ENCODE measurements around the gene RAB11FIP2.
A peak's percentile ranks its signal among the peaks of the same experiment; 100 is the strongest.

RAB11FIP2 gene

GRCh38 chr10:118046395-118047156 is at the start of gene RAB11FIP2:
Gene RAB11FIP2, minus strand, starts transcription at chr10:118046941. Its CDS starts 778 bp downstream, at chr10:118046163.
- H3K9me2 ChIP-seq (replicated peaks; ENCODE audit: control insufficient read depth, low read length): no peaks in the 10 kb centered on the region
- peak within 1 kb of the TSS; percentile 95 for H3K4me3 ChIP-seq (ENCODE audit: low read length)
- no peaks in the 10 kb centered on the region for H3F3A ChIP-seq (ENCODE audit: control insufficient read depth, insufficient read depth)
- peaks cover under 1% of the 10 kb centered on the region; the same call in 1 of the 2 replicates for H3K36me3 ChIP-seq (ENCODE audit: control insufficient read depth, low read length)
- peak within 1 kb of the TSS; percentile 69 for H3K4me2 ChIP-seq (ENCODE audit: low read length)
- H3K79me2 ChIP-seq (ENCODE audit: control insufficient read depth, low read length): peaks cover 48% of the 10 kb centered on the region
- H3K27me3 ChIP-seq (ENCODE audit: control insufficient read depth, low read length): no peaks in the 10 kb centered on the region
- H3K27ac ChIP-seq (ENCODE audit: low read depth, low read length): peak within 1 kb of the TSS; percentile 54
- no peaks in the 10 kb centered on the region for H4K20me1 ChIP-seq (ENCODE audit: control insufficient read depth, insufficient read depth, low read depth, low read length)
- TF ChIP-seq EZH2phosphoT487 (IDR thresholded peaks at IDR 0.05; ENCODE audit: borderline replicate concordance, low read length) (no peak), CTCF (IDR thresholded peaks at IDR 0.05; ENCODE audit: low read depth, low read length, poor library complexity, severe bottlenecking) (peak; percentile 33)
- H3K9me3 ChIP-seq (ENCODE audit: control insufficient read depth, insufficient read depth, low read length): no peaks in the 10 kb centered on the region
- peaks cover 37% of the 10 kb centered on the region for H3K4me1 ChIP-seq (ENCODE audit: control insufficient read depth, low read length)

GRCh38 chr10:118096022-118096421 is 49.3 kb upstream of the RAB11FIP2 start:
- H3K79me2 ChIP-seq (ENCODE audit: control insufficient read depth, low read length): no peaks in the 10 kb centered on the region
- H3K9me2 ChIP-seq (replicated peaks; ENCODE audit: control insufficient read depth, low read length): no peaks in the 10 kb centered on the region
- no peaks in the 10 kb centered on the region for H3K36me3 ChIP-seq (ENCODE audit: control insufficient read depth, low read length)
- H4K20me1 ChIP-seq (ENCODE audit: control insufficient read depth, insufficient read depth, low read depth, low read length): no peaks in the 10 kb centered on the region
- no peak overlapping the region for H3K4me2 ChIP-seq (ENCODE audit: low read length)
- no peak for TF ChIP-seq CTCF (IDR thresholded peaks at IDR 0.05; ENCODE audit: low read depth, low read length, poor library complexity, severe bottlenecking)
- TF ChIP-seq EZH2phosphoT487 (IDR thresholded peaks at IDR 0.05; ENCODE audit: borderline replicate concordance, low read length): no peak
- 0 out of 2 replicates have a peak, but pooled peaks cover 3% of the 10 kb centered on the region for H3K4me1 ChIP-seq (ENCODE audit: control insufficient read depth, low read length)
- H3K9me3 ChIP-seq (ENCODE audit: control insufficient read depth, insufficient read depth, low read length): no peaks in the 10 kb centered on the region
- H3F3A ChIP-seq (ENCODE audit: control insufficient read depth, insufficient read depth): no peaks in the 10 kb centered on the region
- H3K4me3 ChIP-seq (ENCODE audit: low read length): no peak overlapping the region
- no peak overlapping the region for H3K27ac ChIP-seq (ENCODE audit: low read depth, low read length)
- H3K27me3 ChIP-seq (ENCODE audit: control insufficient read depth, low read length): no peaks in the 10 kb centered on the region

- Histone ChIP-seq H4K20me1 (ENCODE audit: control insufficient read depth, insufficient read depth, low read depth, low read length) (no peaks in the 10 kb centered on the region), H3K27ac (ENCODE audit: low read depth, low read length) (no peak overlapping the region), H3K9me3 (ENCODE audit: control insufficient read depth, insufficient read depth, low read length) (no peaks in the 10 kb centered on the region), H3K4me1 (ENCODE audit: control insufficient read depth, low read length) (no peaks in the 10 kb centered on the region), H3K4me2 (ENCODE audit: low read length) (no peak overlapping the region), H3K9me2 (replicated peaks; ENCODE audit: control insufficient read depth, low read length) (no peaks in the 10 kb centered on the region), H3K36me3 (ENCODE audit: control insufficient read depth, low read length) (no peaks in the 10 kb centered on the region), H3K79me2 (ENCODE audit: control insufficient read depth, low read length) (no peaks in the 10 kb centered on the region), H3F3A (ENCODE audit: control insufficient read depth, insufficient read depth) (no peaks in the 10 kb centered on the region), H3K4me3 (ENCODE audit: low read length) (no peak overlapping the region), H3K27me3 (ENCODE audit: control insufficient read depth, low read length) (no peaks in the 10 kb centered on the region)
- TF ChIP-seq EZH2phosphoT487 (IDR thresholded peaks at IDR 0.05; ENCODE audit: borderline replicate concordance, low read length): no peak
Observed at GRCh38 chr10:118092209-118092608, 45.5 kb upstream of the RAB11FIP2 start.

- H3F3A ChIP-seq (ENCODE audit: control insufficient read depth, insufficient read depth): no peaks in the 10 kb centered on the region
- H3K4me3 ChIP-seq (ENCODE audit: low read length): no peak overlapping the region
- no peak overlapping the region for H3K27ac ChIP-seq (ENCODE audit: low read depth, low read length)
- no peaks in the 10 kb centered on the region for H3K79me2 ChIP-seq (ENCODE audit: control insufficient read depth, low read length)
- H3K4me2 ChIP-seq (ENCODE audit: low read length): no peak overlapping the region
- TF ChIP-seq CTCF (IDR thresholded peaks at IDR 0.05; ENCODE audit: low read depth, low read length, poor library complexity, severe bottlenecking): no peak
- no peak for TF ChIP-seq EZH2phosphoT487 (IDR thresholded peaks at IDR 0.05; ENCODE audit: borderline replicate concordance, low read length)
- no peaks in the 10 kb centered on the region for H3K36me3 ChIP-seq (ENCODE audit: control insufficient read depth, low read length)
- H3K27me3 ChIP-seq (ENCODE audit: control insufficient read depth, low read length): no peaks in the 10 kb centered on the region
- no peaks in the 10 kb centered on the region for H3K9me3 ChIP-seq (ENCODE audit: control insufficient read depth, insufficient read depth, low read length)
- H3K9me2 ChIP-seq (replicated peaks; ENCODE audit: control insufficient read depth, low read length): no peaks in the 10 kb centered on the region
- H3K4me1 ChIP-seq (ENCODE audit: control insufficient read depth, low read length): no peaks in the 10 kb centered on the region
- no peaks in the 10 kb centered on the region for H4K20me1 ChIP-seq (ENCODE audit: control insufficient read depth, insufficient read depth, low read depth, low read length)
Observed at GRCh38 chr10:118080817-118081216, 34.1 kb upstream of the RAB11FIP2 start.

Data from DOHH2 (cell line).